Kasumi-1 (cell line): ENCODE data around the gene SLC13A2.
A peak's percentile ranks its signal among the peaks of the same experiment; 100 is the strongest.

ENCODE experiments used
- DNase-seq, 2 experiments: peaks; one replicate each; lab custom pipeline; 2025; lab: John Stamatoyannopoulos, UW

The SLC13A2 gene

DNA sequence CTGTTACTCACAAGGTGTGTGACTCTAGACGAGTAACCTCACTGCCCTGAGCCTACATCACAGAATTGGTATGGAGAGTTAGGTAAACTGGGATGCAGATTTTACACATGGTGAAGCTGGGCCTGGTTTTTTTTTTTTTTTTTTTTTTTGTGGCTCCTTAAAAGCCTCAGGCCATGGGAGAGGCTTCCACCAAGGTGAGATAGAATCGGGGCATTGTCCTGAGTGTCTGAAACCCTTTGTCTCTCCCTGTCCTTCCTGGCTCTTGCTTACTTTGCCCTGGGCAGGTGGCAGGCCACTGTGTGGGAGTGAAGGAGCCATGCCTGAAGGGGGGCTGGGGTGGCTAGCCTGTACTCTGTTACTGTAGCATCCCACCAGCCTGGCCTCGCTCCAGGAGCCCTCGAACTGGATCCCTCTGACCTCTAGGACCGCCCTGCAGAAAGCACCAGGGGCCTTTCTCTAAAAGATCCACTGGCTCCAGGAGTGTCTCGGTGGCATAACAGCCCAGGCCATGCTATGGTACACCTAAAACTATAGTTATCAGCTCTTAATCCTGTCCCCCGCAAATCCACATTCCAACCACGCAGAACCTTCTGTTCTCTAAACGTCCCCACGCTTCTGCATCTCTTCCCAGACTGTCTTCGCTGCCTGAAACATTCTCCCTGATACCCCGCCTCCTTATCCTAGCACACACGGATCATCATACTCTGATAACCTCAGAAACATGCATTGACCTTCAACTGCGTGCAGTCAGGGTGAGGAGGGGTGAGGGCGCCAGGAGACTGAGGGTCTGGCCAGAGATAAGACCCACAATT, 1.7 kb upstream of the SLC13A2 start:
- DNase-seq, result no peak

DNA sequence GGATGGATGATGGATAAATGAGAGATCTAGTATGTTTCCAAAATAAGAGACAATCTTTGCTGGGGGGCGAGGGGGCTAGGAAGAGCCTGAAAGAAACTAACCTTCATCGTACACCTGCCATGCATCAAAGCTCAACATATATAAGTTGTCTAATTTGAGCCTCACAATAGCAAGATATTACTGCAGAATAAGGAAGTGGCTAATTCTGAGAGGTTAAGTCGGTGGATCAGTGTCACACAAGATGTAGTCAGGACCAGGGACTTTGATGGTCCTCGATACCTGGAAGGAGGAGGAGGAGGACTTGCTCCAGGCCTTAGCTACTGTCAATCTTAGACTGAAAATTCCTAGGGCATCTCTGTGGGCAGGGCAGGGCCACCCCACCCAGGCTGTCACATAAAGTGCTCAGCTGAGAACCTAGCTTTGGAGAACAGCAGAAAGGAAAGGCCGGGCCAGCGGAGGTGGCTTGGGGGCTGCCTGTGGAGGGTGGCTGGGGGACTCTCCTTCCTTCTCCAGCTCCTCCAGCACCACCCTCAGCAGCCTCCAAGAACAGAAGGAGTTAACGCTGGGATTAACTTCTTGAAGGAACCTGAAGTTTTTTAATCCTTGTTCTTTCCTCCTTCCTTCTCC, 460 bp upstream of the SLC13A2 start:
- DNase-seq, result no peak

DNA sequence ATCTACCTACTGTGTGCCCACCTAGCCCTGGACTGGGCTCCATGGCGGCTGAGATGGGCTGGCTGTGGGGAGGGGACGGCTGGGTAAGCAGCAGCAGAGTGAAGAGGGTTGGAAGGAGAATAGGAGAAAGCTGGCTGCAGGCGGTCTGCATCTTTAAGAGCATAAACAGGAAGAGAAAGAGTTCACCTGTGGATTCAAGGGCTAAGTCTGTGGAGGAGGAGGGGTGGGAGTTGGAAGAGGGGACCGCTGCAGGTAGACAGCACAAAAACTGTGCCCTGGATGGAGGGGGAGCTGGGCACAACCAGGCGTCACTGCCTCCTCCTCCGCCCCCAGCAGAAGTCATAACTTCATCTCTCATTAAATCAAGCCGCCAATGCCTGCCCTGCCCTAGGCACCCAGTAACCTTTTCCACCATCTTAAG, 677 bp downstream of the SLC13A2 start:
- DNase-seq, result no peak

DNA sequence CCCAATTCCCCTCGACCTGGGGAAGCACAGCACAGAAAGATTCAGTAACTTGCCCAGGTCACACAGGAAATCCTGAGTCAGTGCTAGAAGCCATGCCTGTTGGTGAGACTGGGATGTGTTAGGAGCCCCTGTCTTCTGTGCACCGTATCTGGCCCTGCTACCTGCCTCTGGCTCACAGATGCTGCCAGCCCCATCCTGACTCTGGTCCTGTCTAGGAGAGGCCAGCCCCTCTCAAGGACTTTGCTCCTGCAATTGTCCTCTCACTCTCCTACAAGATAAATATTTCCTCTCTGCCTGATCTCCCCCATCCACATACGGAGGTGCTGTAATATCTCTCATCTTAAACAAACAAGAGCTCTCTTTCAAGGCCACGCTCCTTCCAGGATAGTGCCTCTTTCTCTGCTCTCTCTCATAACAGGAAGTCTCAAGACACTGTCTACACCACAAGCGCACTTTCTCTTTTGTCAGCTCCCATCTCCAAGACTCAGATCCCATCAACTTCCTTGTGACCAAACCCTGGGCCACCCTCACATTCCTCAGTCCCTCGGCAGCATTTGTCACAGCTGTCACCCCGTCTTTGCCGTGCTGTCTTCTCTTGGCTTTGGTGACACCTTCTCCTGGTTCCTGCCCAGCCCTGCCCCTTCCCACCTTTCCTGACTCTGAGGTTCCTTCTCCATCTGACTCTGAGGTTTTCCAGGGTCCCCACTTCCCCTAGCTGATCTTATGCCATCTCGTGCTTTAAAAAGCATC, 1.9 kb downstream of the SLC13A2 start:
- DNase-seq, result peak in 1 of 2 experiments; percentile 21

DNA sequence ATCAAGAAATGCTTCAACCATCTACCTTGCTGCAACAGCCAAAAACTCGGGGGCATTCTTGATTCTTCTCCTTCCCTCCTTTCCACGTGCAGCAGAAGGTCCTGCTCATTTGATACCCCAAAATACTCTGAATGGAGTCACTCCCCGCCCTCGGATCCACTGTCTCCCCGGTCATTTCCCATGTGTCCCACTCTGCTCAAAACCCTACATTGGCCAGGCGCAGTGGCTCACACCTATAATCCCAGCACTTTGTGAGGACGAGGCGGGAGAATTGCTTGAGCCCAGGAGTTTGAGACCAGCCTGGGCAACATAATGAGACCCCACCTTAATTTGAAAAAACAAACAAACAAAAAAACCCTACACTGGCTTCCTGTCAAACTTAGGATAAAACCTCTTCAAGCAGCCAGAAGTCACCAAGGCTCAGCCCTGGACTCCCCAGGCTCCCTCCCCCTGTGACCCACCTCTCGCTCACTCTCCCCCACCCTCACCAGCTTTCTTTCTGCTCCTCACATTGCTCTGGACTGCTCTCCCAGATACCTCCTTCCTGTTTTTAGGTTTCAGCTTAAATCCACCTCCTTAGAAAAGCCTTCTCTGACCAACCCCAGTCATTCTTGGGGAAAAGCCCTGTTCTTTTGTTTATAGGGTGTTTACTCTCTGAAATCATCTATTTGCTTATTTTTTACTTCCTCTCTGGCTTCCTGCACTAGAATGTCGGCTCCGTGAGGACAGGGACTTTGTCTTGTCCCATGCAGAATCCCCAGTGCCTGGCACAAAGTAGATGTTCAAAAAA, 2.8 kb downstream of the SLC13A2 start:
- DNase-seq, result no peak

DNA sequence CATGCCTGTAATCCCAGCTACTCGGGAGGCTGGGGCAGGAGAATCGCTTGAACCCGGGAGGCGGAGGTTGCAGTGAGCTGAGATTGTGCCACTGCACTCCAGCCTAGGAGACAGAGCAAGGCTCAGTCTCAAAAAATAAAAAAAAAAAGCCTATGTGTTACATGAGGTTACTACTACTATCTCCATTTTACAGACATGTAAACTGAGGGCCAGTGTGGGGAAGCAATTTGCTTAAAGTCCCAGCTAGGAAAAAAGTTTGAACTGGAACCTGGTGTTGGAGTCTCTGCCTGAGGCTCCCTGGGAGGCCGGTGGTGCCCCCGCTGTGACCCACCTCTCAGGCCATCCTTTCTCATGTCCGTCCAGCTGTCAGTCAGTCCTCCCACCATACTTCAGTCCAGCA, 4.5 kb downstream of the SLC13A2 start:
- DNase-seq, result no peak

DNA sequence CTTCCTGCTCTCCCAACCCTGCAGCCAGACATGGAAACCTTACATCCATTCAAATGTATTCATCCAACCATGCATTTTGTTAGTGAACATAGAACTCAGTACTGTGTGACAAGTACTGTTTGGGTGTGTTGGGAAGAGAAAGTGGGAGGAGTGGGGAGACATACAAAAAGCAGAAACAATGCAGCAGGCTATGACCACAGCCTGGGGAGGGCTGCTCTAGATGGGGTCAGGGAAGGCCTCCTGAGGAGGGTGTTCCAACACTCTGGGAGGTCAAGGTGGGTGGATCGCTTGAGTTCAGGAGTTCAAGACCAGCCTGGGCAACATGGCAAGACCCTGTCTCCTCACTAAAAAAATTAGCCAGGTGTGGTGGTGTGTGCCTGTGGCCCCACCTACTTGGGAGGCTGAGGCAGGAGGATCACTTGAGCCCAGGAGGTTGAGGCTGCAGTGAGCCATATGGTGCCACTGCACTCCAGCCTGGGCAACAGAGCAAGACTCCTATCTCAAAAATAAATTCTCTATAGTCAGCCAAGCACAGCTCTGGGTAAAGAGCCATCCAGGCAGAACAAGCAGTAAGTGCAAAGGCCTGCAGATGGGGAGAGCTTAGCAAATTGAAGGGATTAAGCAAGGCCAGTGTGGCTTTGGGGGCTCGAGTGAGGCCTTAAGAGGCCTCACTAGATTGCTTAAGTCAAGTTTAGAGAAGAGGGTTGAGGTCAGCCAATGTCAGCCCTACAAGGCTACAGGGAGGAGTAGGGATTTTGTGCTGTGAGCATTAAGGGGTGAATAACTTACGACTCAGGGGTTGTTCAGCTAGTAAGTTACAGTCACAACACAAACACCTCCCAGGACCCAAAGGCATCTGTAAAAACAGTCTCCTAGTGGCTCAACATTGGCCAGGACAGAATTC, 5.5 kb downstream of the SLC13A2 start:
- no peak for DNase-seq

DNA sequence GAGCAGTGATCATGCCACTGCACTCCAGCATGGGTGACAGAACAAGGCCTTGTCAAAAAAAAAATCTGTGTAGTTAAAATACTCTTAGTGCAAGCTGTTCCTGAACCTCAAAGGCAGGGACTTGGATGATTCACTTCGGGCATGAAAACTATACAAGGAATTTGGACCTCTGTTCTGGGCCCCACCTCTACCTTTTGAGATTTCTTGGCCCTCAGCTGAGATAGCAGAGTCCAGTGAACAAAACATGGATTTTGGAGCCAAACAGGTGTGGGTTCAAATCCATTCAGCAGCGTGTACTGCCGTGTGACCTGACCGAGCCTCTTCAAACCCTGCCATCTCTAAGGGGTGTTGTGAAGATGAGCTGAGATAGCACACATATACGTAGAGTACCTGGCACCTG, 6.8 kb downstream of the SLC13A2 start:
- no peak for DNase-seq

DNA sequence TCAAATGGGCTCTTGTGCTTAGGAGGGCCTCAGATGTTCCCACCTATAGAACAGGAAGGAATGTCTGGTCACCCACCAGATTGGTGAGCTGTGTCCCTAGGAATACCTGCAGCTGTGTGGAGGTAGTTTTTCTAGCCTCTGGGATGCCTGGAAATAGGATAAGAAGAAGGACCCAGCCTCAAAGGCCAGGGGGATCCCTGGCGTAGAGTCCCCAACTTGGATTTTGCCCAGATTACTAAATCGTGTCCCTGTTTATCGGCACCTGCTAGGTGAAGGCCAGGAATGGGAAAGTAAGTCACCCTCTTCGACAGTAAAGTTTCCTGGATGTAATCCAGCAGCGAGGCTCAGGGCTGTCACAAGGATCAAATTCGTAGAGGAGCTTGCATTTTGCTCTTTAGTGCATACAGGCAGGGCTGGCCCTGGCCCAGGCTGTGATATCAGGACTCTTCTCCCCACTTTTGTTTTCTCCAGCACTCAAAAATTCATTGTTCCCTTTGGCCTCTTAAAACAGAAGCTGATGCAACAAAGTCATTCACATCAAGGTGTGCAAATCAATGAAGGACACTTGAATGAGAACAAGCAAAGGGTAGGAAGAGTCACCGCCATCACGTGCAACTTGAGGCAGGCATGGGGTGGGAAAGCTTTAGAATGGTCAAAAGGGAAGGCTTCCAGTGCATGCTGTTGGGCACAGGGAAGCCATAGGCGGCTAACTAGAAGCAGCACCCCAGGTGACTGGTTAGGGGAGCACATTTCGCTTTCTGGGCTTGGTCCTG, 7.5 kb downstream of the SLC13A2 start:
- no peak for DNase-seq

DNA sequence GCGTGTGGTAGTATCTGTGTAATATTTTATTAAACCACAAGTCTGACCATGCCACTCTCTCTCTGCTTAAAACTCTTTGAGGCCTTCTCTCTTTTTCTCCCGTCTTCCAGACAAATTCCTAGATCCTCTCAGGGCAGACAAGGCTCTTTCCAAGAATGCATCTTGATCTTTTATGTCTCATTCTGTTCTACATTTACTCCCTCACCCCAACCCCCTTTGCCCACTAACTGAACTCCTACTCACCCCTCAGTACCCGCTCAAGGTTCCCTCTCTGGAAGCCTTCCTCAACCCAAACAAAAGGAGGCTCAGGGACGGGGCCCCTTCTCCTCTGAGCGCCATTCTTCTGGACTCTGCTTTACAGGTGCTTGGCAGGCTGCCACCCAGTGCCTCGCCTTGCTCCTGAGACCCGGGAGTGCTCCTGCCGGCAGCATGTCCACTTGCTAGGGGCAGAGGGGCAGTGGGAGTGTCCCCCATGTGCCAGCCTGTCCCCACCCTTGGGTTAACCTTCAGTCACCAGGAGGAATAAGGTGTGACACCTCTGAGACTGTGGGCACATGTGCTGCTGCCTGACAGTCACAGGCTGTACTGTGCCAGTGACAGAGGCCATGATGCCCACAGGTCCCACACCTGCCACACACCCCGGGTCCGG, 9.2 kb downstream of the SLC13A2 start:
- no peak for DNase-seq

DNA sequence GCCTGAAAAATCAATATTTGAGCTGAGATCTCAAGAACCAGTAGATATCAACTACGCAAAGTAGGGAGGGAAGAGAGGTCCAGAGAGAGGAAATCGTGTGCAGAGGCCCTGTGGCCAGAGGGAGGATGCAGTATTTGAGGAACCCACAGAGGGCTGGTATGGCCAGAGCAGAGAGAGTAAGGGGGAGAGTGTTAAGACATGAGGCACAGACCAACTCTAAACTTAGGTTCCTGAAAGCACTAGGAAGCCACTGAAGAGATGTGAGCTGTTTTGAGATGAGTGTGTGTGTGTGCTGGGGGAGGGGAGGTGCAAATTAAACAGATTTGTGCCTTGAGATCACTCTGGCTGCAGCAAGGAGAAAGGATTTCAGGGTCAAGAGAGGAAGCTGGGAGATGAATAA, 10.9 kb downstream of the SLC13A2 start:
- DNase-seq, result peak in 1 of 2 experiments; percentile 14

DNA sequence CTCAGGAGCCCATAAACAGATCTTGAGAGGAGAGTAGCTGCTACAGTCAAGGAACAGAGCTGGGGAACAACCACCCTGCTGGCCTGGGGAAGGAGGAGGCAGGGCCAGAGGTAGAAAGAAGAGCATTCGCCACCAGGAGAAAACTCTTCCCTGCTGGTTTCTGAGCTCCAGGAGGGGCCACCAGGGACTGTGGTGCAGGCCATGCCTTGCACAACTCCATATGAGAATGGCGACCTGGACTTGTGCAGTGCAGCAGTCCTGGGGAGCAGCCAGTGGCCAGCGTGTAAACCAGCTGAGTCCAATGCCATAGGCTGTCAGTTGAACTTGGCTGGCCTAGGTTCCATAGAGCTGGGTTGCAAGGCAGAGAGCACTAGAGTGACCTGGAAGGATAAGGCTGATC, 11.6 kb downstream of the SLC13A2 start:
- DNase-seq, result no peak

DNA sequence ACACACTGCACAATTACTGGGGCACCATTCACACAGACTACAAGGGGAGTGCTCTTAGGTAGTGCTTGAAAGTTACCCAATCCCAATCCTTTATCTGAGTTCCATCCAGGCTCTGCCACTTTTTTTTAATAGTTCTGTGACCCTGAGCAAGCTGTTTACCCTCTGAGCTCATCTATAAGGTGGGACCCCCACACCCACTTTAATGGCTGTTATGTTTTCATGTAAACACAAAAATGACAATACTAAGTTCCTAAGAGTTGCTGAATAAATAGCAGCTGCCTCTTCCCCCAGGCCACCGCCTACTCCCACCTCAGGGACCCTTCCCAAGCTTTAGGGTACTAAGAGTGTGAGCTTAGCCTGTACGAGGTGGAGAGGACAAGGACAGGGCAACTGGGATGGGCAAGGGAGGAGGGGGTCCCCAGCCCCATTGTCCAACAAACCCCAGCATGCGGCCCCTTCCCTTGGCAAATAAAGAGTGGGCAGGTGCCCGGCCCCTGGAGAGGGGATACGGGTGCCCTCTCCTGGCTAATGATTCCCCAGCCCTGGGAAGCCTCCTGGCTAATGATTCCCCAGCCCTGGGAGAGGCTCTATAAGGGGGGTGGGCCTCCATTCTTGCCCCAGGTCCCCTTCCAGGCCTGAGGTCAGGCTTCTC, 14.6 kb downstream of the SLC13A2 start:
- DNase-seq, result no peak

DNA sequence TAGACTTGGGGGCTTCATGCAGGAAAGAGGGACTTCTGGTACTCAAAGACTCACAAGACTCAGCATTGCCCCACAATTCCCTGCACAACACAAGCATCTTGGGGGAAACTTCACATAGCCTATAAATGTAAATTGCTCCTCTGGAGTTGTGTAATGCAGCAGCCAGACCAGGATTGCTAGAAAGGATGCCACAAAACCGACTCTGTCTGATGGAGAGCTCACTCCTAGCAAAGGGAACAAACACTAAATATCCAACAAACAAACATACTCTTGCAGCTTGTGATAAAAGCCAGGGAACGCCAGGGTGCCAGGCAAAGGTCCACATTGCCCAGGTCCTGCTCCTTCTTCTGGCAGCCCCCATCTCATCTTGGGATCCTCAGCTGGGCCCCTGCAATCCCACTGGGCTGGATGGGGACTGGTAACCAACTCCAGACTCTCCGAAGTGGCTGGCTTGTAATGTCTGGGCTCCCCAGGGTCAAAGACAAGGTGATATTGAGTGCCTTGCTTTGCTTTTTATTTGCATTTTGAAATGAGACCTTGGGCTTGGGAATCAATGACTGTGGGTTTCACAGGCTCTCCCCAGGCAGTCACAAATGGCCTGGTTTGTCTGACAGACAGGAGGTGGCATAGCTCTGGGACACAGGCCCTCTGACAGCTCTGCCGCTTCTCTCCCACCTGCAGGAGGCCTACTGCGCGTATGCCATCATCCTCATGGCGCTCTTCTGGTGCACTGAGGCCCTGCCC, 15.3 kb downstream of the SLC13A2 start:
- no peak for DNase-seq

DNA sequence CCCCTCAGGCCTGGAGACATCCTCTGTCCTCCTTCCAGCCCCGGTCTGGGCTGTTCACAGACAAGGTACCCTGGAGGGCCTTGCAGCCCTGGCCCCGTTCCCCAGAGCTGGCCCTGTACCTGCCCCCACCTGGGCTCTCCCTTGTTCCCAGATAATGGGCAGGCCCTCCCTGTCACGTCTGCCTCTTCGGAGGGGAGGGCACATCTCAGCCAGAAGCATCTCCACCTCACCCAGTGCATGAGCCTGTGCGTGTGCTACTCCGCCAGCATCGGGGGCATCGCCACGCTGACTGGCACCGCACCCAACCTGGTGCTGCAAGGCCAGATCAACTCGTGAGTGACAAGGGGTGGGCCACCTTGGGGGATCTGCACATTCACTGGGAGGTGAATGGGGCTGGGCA, 17.8 kb downstream of the SLC13A2 start:
- DNase-seq, result no peak

DNA sequence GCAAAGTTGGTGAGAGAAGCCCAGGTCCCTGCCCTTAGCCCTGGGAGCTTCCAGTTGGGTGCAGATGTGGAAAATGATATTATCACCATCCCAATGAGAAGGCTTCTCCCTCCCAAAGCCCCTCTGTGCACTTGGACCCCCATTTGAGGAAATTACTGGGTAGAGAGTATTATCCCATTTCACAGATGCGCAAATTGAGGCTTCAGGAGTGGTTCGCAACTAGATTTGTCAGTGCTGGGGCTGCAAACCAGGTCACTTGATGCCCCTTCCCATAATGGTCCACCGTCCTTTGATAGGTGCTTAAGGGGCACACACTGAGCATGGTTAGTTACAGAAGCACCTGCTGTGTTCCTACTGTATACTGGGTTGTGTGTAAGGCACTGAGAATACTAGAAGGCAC, 18.4 kb downstream of the SLC13A2 start:
- DNase-seq, result no peak

DNA sequence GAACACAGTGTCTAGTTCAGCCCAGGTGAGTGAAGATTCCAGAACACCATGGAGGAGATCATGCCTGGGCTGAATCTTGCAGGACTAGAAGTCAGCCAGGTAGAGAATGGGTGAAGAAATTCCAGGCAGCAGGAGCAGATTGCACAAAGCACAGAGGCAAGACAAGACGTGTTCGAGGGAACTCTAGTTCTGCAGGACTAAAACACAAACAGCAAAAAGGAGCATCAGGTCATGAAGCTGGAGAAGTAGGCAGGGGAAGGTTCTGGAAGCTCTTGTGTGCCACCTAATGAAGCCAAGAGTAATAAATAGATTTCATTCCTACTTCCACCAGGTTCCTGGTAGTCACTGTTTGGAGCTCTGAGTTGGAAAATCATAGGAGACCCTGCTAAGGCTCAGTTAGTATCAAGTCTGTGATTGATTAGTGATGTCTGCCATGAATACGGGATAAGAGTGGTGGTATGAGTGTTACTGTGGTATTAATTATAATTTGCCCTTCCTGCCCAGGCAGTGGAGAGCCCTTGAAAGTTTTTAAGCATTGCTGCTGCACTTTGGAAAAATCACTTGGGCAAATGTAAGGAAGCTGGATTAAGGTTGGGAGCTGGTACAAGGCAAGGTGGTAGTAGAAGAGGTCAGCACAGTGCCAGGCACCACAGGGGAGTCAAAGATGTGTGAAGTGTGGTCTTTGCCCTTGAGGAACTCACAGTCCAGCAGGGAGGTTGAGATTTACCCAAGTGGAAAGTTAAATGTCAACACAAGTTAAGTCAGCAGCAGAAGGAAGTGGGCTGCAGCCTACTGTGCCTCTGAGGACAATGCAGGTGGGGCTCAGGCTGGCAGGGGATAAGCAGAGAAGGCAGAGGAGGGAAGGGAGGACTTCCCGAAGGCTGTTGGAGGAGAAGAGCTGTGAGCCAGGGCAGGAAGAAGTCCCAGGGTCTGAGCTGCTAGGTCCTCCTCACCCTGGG, 19.2 kb downstream of the SLC13A2 start:
- DNase-seq, result no peak
